AG10803 (cell line): Measurements from ENCODE around the gene SUPT3H.

Experiments
- DNase-seq: peaks from one replicate; pipeline ENCODE4 v3.0.0; 2010; ENCODE audit warnings: low read depth
- H3K4me3 ChIP-seq: 2 replicates; pipeline ENCODE4 v1.5.1; 2011; ENCODE audit warnings: mild to moderate bottlenecking, low read length, control low read depth
- TF ChIP-seq, protein P1 (sequence below): conservative IDR thresholded peaks from 2 replicates; pipeline ENCODE4 v1.5.1; 2011; ENCODE audit warnings: mild to moderate bottlenecking, low read length, control low read depth, inconsistent platforms

The SUPT3H gene

DNA sequence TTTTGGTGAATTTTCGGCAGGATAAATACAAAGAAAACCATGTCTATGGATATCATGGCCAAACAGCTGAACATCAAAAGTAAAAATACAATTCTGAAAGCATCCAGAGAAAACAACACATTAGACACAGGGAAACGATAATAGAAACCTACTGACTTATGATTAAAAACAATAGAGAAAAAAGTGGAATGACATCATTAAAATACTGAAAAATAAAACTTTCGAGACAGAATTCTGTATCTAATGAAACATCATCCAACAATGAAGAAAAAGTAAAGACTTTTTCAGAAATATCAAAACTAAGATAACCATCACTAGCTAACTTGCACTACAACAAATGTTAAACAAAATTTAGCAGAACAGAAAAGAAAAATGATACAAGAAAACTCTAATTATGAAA lies 434.2 kb downstream of the SUPT3H start:
- no peak overlapping the region for H3K4me3 ChIP-seq
- TF ChIP-seq, protein P1, sequence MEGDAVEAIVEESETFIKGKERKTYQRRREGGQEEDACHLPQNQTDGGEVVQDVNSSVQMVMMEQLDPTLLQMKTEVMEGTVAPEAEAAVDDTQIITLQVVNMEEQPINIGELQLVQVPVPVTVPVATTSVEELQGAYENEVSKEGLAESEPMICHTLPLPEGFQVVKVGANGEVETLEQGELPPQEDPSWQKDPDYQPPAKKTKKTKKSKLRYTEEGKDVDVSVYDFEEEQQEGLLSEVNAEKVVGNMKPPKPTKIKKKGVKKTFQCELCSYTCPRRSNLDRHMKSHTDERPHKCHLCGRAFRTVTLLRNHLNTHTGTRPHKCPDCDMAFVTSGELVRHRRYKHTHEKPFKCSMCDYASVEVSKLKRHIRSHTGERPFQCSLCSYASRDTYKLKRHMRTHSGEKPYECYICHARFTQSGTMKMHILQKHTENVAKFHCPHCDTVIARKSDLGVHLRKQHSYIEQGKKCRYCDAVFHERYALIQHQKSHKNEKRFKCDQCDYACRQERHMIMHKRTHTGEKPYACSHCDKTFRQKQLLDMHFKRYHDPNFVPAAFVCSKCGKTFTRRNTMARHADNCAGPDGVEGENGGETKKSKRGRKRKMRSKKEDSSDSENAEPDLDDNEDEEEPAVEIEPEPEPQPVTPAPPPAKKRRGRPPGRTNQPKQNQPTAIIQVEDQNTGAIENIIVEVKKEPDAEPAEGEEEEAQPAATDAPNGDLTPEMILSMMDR: no peak
- DNase-seq: no peak

DNA sequence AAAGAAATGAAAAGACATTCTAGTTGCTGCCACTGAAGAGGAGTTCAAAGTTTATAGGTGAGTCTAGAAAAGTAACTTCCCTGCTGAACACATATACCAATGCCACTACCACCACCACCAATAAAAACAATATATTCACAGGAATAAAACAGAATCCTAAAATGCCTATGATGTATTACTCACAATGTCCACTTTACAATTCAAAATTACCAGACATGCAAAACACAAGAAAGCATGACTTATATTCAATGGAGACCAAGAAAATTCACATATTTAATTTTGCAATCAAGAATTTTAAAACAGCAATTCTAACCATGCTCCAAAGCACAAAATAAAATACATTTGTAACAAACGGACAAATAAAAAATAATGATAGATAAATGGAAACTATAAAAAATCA lies 434.9 kb downstream of the SUPT3H start:
- no peak for DNase-seq
- H3K4me3 ChIP-seq: no peak overlapping the region
- TF ChIP-seq, protein P1: no peak

DNA sequence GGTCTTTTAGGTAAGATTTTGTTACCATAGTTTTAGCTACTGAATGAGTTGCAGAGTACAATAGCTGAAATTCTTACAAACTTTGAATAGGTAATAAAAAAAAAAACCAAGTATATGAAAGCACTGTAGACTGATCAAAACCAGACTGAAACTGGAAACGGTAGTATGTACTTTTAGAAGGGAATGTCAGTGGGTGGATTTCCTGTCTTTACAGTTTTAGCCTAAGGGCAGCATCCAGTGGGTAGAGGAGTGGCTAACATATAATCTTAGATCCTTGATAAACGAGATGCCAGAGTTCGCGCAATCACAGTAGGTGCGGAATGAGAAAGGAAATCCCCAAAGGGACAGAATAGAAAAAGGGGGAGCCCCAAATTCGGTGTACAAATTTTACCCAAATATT lies 435.5 kb downstream of the SUPT3H start:
- H3K4me3 ChIP-seq: no peak overlapping the region
- TF ChIP-seq, protein P1: no peak
- DNase-seq: no peak

DNA sequence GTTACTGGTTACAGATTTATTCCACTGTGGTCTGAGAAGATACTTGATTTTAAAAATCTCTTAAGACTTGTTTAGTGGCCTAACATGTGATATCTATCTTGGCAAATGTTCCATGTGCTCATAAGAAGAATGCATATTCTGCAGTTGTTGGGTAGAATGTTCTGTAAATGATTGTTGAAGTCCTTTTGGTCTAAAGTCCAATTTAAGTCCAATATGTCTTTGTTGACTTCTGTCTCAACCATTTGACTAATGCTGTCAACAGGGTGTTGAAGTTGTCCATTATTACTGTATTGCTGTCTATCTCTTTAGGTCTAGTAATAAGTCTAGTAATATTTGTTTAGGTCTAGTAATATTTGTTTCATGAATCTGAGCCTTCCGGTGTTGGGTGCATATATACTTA lies 437.4 kb downstream of the SUPT3H start:
- no peak for DNase-seq
- no peak overlapping the region for H3K4me3 ChIP-seq
- TF ChIP-seq, protein P1: no peak

DNA sequence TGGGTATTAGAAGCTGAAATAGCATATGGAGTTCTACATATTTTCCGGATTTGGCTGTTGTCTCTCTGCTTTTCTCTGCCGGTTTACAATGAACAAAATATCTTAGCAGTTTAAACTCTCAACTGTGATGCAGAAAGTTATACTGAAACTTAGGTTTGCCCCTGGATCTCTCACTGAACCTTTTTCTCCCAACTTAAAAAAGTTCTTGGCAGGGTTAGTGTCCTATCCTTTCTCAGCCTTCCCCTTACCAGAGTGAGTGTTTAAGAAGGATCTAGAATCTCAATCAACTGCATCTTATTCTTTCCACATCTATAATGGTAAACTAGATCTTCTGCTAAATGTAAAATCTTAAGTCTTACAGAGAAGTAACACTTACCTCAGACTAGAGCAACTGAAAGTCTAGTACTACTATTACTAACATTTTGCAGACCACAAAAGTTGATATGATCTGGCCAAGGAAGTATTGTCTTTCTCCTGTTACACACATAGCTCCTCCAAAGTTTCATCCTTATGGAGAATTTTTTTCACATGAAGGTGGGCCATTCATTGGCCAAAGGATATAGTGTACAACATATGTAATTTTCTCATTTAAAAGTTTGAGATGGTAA lies 441.9 kb downstream of the SUPT3H start:
- TF ChIP-seq, protein P1: no peak
- no peak for DNase-seq
- H3K4me3 ChIP-seq: no peak overlapping the region

DNA sequence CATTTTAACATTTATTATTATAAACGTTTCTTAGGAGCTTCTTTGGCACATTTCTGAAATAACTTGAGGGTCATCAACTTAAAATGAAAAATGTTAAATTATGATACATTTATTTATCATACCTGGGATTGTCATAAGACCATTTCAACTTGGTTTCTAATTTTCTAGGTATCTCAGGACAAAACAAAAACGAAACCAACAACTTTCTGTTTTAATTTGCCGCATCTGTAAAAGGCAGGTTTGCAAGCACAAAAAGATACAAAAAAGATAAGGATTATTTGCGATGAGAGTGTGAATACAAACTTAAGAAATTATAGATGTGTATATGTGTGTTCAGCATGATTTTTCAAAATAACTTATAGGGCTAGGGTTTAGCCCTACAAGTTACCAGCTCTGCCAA lies 444.6 kb downstream of the SUPT3H start:
- TF ChIP-seq, protein P1: no peak

DNA sequence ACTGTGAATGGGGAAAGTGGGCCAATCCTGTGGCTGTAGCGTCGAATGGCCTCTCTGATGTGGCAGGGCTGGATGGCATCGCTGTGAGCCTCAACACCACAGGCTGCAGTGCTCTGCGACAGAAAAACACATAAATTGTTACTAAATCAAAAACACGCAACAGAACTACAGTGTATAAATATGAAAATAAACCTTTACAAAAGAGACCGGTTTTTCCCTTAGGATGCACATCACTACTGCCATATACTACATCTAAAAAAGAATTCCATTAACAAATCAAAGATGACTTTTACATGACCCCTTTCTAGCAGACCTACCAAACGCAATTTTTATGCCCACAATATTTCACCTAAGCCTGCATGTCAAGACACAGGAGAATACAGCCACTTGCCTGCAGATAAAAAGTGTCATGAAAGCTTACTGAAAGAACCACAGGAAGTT lies 445.1 kb downstream of the SUPT3H start:
- DNase-seq: no peak
- no peak overlapping the region for H3K4me3 ChIP-seq
- TF ChIP-seq, protein P1: no peak

More for the DNA sequence above, 444.6 kb downstream of the SUPT3H start:
- H3K4me3 ChIP-seq: no peak overlapping the region
- no peak for DNase-seq
